HepG2 (cell line): ENCODE data around the gene CUL5. TPM values are rescaled to one million over a fixed set of nuclear protein-coding genes. Genes with fewer than 3 reads are reported as not detected.

Source experiments
- CBX2 ChIP-seq, 2 experiments: fragments of 200-600 bp in 1 of 2; sonication (generic); formaldehyde crosslinking in 1 of 2; IDR thresholded peaks; 2 replicates each; pipeline versions ENCODE4 v1.7.0 to v1.8.1; 2018 to 2022; ENCODE audit warnings: low read depth in 2 of 2, low read length in 1 of 2, mild to moderate bottlenecking in 1 of 2, missing genetic modification reagents in 1 of 2
- CEBPZ ChIP-seq: IDR thresholded peaks from 2 replicates; pipeline ENCODE4 v1.6.1; 2012; ENCODE audit warnings: low read length, improper control_type of control experiment
- GMEB1 ChIP-seq: sonication (generic); formaldehyde crosslinking; IDR thresholded peaks from 2 replicates; pipeline ENCODE4 v1.5.1; 2020; ENCODE audit warnings: missing genetic modification reagents, mild to moderate bottlenecking, borderline replicate concordance
- HNF1B ChIP-seq: sonication (generic); formaldehyde crosslinking; IDR thresholded peaks from 2 replicates; pipeline ENCODE4 v1.5.1; 2020; ENCODE audit warnings: mild to moderate bottlenecking, moderate library complexity, missing genetic modification reagents
- TARDBP ChIP-seq: sonication (generic); formaldehyde crosslinking; IDR thresholded peaks from 2 replicates; pipeline ENCODE4 v1.8.0; 2022; ENCODE audit warnings: mild to moderate bottlenecking, missing genetic modification reagents
- ZNF121 ChIP-seq: sonication (generic); formaldehyde crosslinking; IDR thresholded peaks from 2 replicates; pipeline ENCODE4 v1.5.0; 2020; ENCODE audit warnings: mild to moderate bottlenecking, missing genetic modification reagents
- ZNF780A ChIP-seq: sonication (generic); formaldehyde crosslinking; IDR thresholded peaks from 2 replicates; pipeline ENCODE4 v1.8.0; 2022; ENCODE audit warnings: mild to moderate bottlenecking, missing genetic modification reagents, moderate library complexity
- polyA plus RNA-seq, 8 experiments: library from polyadenylated mRNA; depleted of rRNA in 3 of 8; stranded (reverse) in 7 of 8; unstranded in 1 of 8; fragments of >200 nt; fragmentation: Illumina TruSeq in 4 of 8; extraction: Trizol in 4 of 8; gene quantifications; 2 replicates each; pipeline versions ENCODE4 v1.2.1 to v1.2.3, GENCODE V29; 2011 to 2016; ENCODE audit warnings: low read depth in 4 of 8, missing spikeins in 1 of 8, mixed read lengths in 1 of 8; ENCODE audit not compliant: insufficient read depth in 1 of 8
- total RNA-seq, 5 experiments: library from RNA; depleted of rRNA; stranded (reverse); fragments of >200 nt; fragmentation: Illumina TruSeq; extraction: Trizol; gene quantifications; 2 replicates each; pipeline ENCODE4 v1.2.3, GENCODE V29; 2016; ENCODE audit warnings: low read depth in 1 of 5
- TF ChIP-seq, protein P1 (sequence below): sonication (generic); formaldehyde crosslinking; IDR thresholded peaks from 2 replicates; pipeline ENCODE4 v1.4.0; 2020; ENCODE audit warnings: missing genetic modification reagents
- TF ChIP-seq, protein P2 (sequence below): sonication (generic); formaldehyde crosslinking; IDR thresholded peaks from 2 replicates; pipeline ENCODE4 v1.5.0; 2020; ENCODE audit warnings: mild to moderate bottlenecking, missing genetic modification reagents, borderline replicate concordance

Gene CUL5
- total and polyA plus RNA-seq, 2 of the 13 experiments (the other 11 are each of a cell fraction or from before 2014, with no cell fraction given), result 7.0 to 24.7 TPM

DNA sequence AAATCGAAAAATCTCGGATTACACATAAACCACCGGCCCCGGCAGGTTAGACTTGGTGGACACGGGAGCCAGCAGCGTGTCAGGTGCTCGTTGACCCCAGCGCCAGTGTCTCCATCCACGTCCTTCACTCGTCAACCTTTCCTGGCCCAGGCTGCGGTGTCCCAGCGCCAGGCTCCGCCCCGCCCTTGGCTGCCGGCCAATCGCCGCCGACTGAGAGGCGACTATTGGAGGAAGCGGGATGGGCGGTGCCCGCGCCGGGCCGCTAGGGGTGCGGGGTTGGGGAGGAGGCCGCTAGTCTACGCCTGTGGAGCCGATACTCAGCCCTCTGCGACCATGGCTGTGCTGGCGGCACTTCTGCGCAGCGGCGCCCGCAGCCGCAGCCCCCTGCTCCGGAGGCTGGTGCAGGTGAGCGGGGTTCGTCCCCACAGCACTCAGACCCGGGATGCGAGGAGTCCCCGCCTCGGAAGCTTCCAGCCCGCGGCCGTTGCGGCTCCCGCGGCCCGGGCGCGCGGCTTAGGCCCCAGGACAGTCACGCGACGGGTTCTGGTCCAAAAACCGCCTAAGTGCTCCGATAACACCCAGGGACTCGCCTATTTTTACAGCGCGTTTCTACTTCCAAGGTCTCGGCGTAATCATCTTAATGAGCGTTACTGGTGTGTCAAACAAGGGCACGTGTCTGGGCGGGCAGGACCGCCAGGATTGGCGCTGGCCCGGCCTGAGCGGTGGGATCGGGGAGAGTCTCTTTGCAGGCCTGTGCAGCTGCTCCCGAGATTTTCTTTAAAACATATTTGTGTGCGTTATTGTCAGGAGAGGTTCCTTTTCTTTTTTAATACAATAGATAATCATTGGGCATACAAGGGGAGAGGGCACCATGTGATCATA, 112.8 kb downstream of the CUL5 start, which contains the start of gene ACAT1 (continued):
- TF ChIP-seq CBX2 (IDR thresholded peaks at IDR 0.05; ENCODE audit: low read depth, low read length), result no peak
- no peak for TF ChIP-seq CBX2 (CRISPR knock-in tag; IDR thresholded peaks at IDR 0.05; ENCODE audit: low read depth)
- peak; percentile 99 for TF ChIP-seq ZNF121 (CRISPR knock-in tag)
- TF ChIP-seq, protein P1, sequence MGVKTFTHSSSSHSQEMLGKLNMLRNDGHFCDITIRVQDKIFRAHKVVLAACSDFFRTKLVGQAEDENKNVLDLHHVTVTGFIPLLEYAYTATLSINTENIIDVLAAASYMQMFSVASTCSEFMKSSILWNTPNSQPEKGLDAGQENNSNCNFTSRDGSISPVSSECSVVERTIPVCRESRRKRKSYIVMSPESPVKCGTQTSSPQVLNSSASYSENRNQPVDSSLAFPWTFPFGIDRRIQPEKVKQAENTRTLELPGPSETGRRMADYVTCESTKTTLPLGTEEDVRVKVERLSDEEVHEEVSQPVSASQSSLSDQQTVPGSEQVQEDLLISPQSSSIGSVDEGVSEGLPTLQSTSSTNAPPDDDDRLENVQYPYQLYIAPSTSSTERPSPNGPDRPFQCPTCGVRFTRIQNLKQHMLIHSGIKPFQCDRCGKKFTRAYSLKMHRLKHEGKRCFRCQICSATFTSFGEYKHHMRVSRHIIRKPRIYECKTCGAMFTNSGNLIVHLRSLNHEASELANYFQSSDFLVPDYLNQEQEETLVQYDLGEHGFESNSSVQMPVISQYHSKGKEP (CRISPR knock-in tag), result no peak
- peak; percentile 70; the same call in 1 of the 2 replicates for TF ChIP-seq GMEB1 (CRISPR knock-in tag)
- no peak for TF ChIP-seq ZNF780A (CRISPR knock-in tag)
- TF ChIP-seq CEBPZ, result no peak
- TF ChIP-seq TARDBP (CRISPR knock-in tag), result no peak
- TF ChIP-seq, protein P2, sequence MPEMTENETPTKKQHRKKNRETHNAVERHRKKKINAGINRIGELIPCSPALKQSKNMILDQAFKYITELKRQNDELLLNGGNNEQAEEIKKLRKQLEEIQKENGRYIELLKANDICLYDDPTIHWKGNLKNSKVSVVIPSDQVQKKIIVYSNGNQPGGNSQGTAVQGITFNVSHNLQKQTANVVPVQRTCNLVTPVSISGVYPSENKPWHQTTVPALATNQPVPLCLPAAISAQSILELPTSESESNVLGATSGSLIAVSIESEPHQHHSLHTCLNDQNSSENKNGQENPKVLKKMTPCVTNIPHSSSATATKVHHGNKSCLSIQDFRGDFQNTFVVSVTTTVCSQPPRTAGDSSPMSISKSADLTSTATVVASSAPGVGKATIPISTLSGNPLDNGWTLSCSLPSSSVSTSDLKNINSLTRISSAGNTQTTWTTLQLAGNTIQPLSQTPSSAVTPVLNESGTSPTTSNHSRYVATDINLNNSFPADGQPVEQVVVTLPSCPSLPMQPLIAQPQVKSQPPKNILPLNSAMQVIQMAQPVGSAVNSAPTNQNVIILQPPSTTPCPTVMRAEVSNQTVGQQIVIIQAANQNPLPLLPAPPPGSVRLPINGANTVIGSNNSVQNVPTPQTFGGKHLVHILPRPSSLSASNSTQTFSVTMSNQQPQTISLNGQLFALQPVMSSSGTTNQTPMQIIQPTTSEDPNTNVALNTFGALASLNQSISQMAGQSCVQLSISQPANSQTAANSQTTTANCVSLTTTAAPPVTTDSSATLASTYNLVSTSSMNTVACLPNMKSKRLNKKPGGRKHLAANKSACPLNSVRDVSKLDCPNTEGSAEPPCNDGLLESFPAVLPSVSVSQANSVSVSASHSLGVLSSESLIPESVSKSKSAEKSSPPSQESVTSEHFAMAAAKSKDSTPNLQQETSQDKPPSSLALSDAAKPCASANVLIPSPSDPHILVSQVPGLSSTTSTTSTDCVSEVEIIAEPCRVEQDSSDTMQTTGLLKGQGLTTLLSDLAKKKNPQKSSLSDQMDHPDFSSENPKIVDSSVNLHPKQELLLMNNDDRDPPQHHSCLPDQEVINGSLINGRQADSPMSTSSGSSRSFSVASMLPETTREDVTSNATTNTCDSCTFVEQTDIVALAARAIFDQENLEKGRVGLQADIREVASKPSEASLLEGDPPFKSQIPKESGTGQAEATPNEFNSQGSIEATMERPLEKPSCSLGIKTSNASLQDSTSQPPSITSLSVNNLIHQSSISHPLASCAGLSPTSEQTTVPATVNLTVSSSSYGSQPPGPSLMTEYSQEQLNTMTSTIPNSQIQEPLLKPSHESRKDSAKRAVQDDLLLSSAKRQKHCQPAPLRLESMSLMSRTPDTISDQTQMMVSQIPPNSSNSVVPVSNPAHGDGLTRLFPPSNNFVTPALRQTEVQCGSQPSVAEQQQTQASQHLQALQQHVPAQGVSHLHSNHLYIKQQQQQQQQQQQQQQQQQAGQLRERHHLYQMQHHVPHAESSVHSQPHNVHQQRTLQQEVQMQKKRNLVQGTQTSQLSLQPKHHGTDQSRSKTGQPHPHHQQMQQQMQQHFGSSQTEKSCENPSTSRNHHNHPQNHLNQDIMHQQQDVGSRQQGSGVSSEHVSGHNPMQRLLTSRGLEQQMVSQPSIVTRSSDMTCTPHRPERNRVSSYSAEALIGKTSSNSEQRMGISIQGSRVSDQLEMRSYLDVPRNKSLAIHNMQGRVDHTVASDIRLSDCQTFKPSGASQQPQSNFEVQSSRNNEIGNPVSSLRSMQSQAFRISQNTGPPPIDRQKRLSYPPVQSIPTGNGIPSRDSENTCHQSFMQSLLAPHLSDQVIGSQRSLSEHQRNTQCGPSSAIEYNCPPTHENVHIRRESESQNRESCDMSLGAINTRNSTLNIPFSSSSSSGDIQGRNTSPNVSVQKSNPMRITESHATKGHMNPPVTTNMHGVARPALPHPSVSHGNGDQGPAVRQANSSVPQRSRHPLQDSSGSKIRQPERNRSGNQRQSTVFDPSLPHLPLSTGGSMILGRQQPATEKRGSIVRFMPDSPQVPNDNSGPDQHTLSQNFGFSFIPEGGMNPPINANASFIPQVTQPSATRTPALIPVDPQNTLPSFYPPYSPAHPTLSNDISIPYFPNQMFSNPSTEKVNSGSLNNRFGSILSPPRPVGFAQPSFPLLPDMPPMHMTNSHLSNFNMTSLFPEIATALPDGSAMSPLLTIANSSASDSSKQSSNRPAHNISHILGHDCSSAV (CRISPR knock-in tag), result peak; percentile 91; the same call in 1 of the 2 replicates
- peak; percentile 81 for TF ChIP-seq HNF1B
